Erythroblast (primary cell): ENCODE data around the gene SERPINB4.

Experiments
- GATA1 ChIP-seq: IDR thresholded peaks from 2 replicates; pipeline ENCODE4 v1.6.1; 2011; ENCODE audit warnings: low read depth, mild to moderate bottlenecking, control low read depth, low read length, moderate library complexity
- POLR2A ChIP-seq: IDR thresholded peaks from 2 replicates; pipeline ENCODE4 v1.6.1; 2011; ENCODE audit warnings: mild to moderate bottlenecking, low read length

DNA sequence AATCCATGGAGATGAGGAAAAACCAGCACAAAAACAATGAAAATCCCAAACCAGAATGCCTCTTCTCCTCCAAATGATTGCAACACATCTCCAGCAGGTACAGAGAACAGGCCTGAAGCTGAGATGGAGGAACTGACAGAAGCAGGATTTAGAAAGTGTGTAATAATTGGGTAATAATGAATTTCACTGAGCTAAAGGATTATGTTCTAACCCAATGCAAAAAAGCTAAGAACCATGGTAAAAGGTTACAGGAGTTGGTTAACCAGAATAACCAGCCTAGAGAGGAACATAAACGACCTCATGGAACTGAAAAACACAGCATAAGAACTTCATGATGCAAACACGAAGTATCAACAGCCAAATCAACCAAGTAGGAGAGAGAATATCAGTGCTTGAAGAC, 45.0 kb upstream of the SERPINB4 start:
- TF ChIP-seq POLR2A, result no peak
- TF ChIP-seq GATA1, result no peak
